ENCODE data around the gene IFI27.

IFI27 gene

GRCh38 chr14:94119071-94119470 lies 8.5 kb downstream of the IFI27 start:
- Histone ChIP-seq H3K36me3 (ENCODE audit: insufficient read depth, low read length) (no peaks in the 10 kb centered on the region), H3K79me2 (ENCODE audit: insufficient read depth, low read length) (no peaks in the 10 kb centered on the region), H2AFZ (ENCODE audit: low read length) (no peak overlapping the region), H3K9ac (ENCODE audit: low read depth, low read length, poor library complexity, severe bottlenecking) (no peak overlapping the region), H3K4me2 (ENCODE audit: low read depth, low read length, poor library complexity, severe bottlenecking) (no peak overlapping the region), H3K4me1 (ENCODE audit: insufficient read depth, low read length, poor library complexity, severe bottlenecking) (no peaks in the 10 kb centered on the region), H3K4me3 (ENCODE audit: low read length, poor library complexity, severe bottlenecking) (no peak overlapping the region), H4K20me1 (ENCODE audit: insufficient read depth, low read length, poor library complexity, severe bottlenecking) (no peaks in the 10 kb centered on the region), H3K9me2 (replicated peaks; ENCODE audit: low read depth, low read length) (no peaks in the 10 kb centered on the region), H3K27me3 (ENCODE audit: insufficient read depth, low read length, poor library complexity, severe bottlenecking) (no peaks in the 10 kb centered on the region), H3F3A (ENCODE audit: low read depth) (no peaks in the 10 kb centered on the region), H3K9me3 (ENCODE audit: insufficient read depth, low read depth, low read length) (no peaks in the 10 kb centered on the region)
- TF ChIP-seq CTCF (conservative IDR thresholded peaks at IDR 0.05; ENCODE audit: low read length) (no peak), EZH2phosphoT487 (IDR thresholded peaks at IDR 0.05; ENCODE audit: borderline replicate concordance) (no peak)

- no peak overlapping the region for H3K4me3 ChIP-seq (ENCODE audit: low read length, poor library complexity, severe bottlenecking)
- no peaks in the 10 kb centered on the region for H3K9me2 ChIP-seq (replicated peaks; ENCODE audit: low read depth, low read length)
- H3K4me2 ChIP-seq (ENCODE audit: low read depth, low read length, poor library complexity, severe bottlenecking) = no peak overlapping the region
- H3K9ac ChIP-seq (ENCODE audit: low read depth, low read length, poor library complexity, severe bottlenecking) = no peak overlapping the region
- no peaks in the 10 kb centered on the region for H3K4me1 ChIP-seq (ENCODE audit: insufficient read depth, low read length, poor library complexity, severe bottlenecking)
- H4K20me1 ChIP-seq (ENCODE audit: insufficient read depth, low read length, poor library complexity, severe bottlenecking) = no peaks in the 10 kb centered on the region
- no peak overlapping the region for H2AFZ ChIP-seq (ENCODE audit: low read length)
- H3F3A ChIP-seq (ENCODE audit: low read depth) = no peaks in the 10 kb centered on the region
- H3K9me3 ChIP-seq (ENCODE audit: insufficient read depth, low read depth, low read length) = no peaks in the 10 kb centered on the region
- no peaks in the 10 kb centered on the region for H3K36me3 ChIP-seq (ENCODE audit: insufficient read depth, low read length)
- H3K27me3 ChIP-seq (ENCODE audit: insufficient read depth, low read length, poor library complexity, severe bottlenecking) = no peaks in the 10 kb centered on the region
- TF ChIP-seq EZH2phosphoT487 (IDR thresholded peaks at IDR 0.05; ENCODE audit: borderline replicate concordance) (no peak), CTCF (conservative IDR thresholded peaks at IDR 0.05; ENCODE audit: low read length) (no peak)
- H3K79me2 ChIP-seq (ENCODE audit: insufficient read depth, low read length) = no peaks in the 10 kb centered on the region
Measured at GRCh38 chr14:94120667-94121340, 10.3 kb downstream of the IFI27 start.

GRCh38 chr14:94121485-94121884 lies 10.9 kb downstream of the IFI27 start:
- H3K4me3 ChIP-seq (ENCODE audit: low read length, poor library complexity, severe bottlenecking) = no peak overlapping the region
- H3K79me2 ChIP-seq (ENCODE audit: insufficient read depth, low read length) = no peaks in the 10 kb centered on the region
- H3K9me2 ChIP-seq (replicated peaks; ENCODE audit: low read depth, low read length) = no peaks in the 10 kb centered on the region
- no peaks in the 10 kb centered on the region for H3K4me1 ChIP-seq (ENCODE audit: insufficient read depth, low read length, poor library complexity, severe bottlenecking)
- no peak overlapping the region for H3K4me2 ChIP-seq (ENCODE audit: low read depth, low read length, poor library complexity, severe bottlenecking)
- no peaks in the 10 kb centered on the region for H3F3A ChIP-seq (ENCODE audit: low read depth)
- H4K20me1 ChIP-seq (ENCODE audit: insufficient read depth, low read length, poor library complexity, severe bottlenecking) = no peaks in the 10 kb centered on the region
- H3K9me3 ChIP-seq (ENCODE audit: insufficient read depth, low read depth, low read length) = no peaks in the 10 kb centered on the region
- H3K9ac ChIP-seq (ENCODE audit: low read depth, low read length, poor library complexity, severe bottlenecking) = no peak overlapping the region
- H2AFZ ChIP-seq (ENCODE audit: low read length) = no peak overlapping the region
- no peaks in the 10 kb centered on the region for H3K36me3 ChIP-seq (ENCODE audit: insufficient read depth, low read length)
- no peak for TF ChIP-seq EZH2phosphoT487 (IDR thresholded peaks at IDR 0.05; ENCODE audit: borderline replicate concordance)
- TF ChIP-seq CTCF (conservative IDR thresholded peaks at IDR 0.05; ENCODE audit: low read length) = no peak
- H3K27me3 ChIP-seq (ENCODE audit: insufficient read depth, low read length, poor library complexity, severe bottlenecking) = no peaks in the 10 kb centered on the region
